Cardiac muscle cell (in vitro differentiated cells and primary cell): ENCODE data around the gene PAK4. TPM values are rescaled to one million over a fixed set of nuclear protein-coding genes. Genes with fewer than 3 reads are reported as not detected.

ENCODE experiments used
- DNase-seq, 2 donors: peaks; one replicate each; pipeline versions ENCODE4 v3.0.0 to v3.0.0-alpha.2; 2010 to 2017; ENCODE audit warnings: low read depth in 1 of 2, low spot score in 1 of 2
- H3K27ac ChIP-seq: fragments of 200-600 bp; sonication (generic); 2 replicates; pipeline ENCODE4 v1.5.1; 2016
- H3K27me3 ChIP-seq: fragments of 200-600 bp; sonication (generic); 2 replicates; pipeline ENCODE4 v1.6.0; 2016; ENCODE audit warnings: control low read depth
- H3K36me3 ChIP-seq: fragments of 200-600 bp; sonication (generic); 2 replicates; pipeline ENCODE4 v1.5.1; 2016; ENCODE audit warnings: control low read depth
- H3K4me1 ChIP-seq: fragments of 200-600 bp; sonication (generic); 2 replicates; pipeline ENCODE4 v1.8.1; 2017; ENCODE audit warnings: low read depth, mild to moderate bottlenecking, mixed run types
- H3K4me3 ChIP-seq: fragments of 200-600 bp; sonication (generic); 2 replicates; pipeline ENCODE4 v1.5.1; 2016; ENCODE audit warnings: mild to moderate bottlenecking
- H3K9me3 ChIP-seq: fragments of 200-600 bp; sonication (generic); 2 replicates; pipeline ENCODE4 v1.5.1; 2017; ENCODE audit warnings: low read depth, mild to moderate bottlenecking, control low read depth
- polyA plus RNA-seq: library from polyadenylated mRNA; unstranded; fragments of >200 nt; fragmentation: Nextera tagmentation; extraction: Ambion mirVana; gene quantifications from 2 replicates; pipeline ENCODE4 v1.2.1, GENCODE V29; 2016
- total RNA-seq: library from RNA; depleted of rRNA; stranded (reverse); fragments of >200 nt; gene quantifications from 2 replicates; pipeline ENCODE4 v1.2.3, GENCODE V29; 2016
- TF ChIP-seq, protein P1 (sequence below): IDR thresholded peaks from 2 replicates; pipeline ENCODE4 v1.5.1; 2012; ENCODE audit warnings: low read depth, mild to moderate bottlenecking, low read length

Gene PAK4
- total and polyA plus RNA-seq, 2 experiments from 2014 or later, result 32.5 to 57.9 TPM

- no peak for DNase-seq
- TF ChIP-seq, protein P1, sequence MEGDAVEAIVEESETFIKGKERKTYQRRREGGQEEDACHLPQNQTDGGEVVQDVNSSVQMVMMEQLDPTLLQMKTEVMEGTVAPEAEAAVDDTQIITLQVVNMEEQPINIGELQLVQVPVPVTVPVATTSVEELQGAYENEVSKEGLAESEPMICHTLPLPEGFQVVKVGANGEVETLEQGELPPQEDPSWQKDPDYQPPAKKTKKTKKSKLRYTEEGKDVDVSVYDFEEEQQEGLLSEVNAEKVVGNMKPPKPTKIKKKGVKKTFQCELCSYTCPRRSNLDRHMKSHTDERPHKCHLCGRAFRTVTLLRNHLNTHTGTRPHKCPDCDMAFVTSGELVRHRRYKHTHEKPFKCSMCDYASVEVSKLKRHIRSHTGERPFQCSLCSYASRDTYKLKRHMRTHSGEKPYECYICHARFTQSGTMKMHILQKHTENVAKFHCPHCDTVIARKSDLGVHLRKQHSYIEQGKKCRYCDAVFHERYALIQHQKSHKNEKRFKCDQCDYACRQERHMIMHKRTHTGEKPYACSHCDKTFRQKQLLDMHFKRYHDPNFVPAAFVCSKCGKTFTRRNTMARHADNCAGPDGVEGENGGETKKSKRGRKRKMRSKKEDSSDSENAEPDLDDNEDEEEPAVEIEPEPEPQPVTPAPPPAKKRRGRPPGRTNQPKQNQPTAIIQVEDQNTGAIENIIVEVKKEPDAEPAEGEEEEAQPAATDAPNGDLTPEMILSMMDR, result no peak
- H3K9me3 ChIP-seq, result no peaks in the 10 kb centered on the region
- peaks cover 10% of the 10 kb centered on the region for H3K4me1 ChIP-seq
- H3K36me3 ChIP-seq, result no peaks in the 10 kb centered on the region
- H3K27me3 ChIP-seq, result no peaks in the 10 kb centered on the region
- peak overlapping the region; percentile 34 for H3K27ac ChIP-seq
- no peak overlapping the region for H3K4me3 ChIP-seq
Measured at GRCh38 chr19:39122934-39123731, 2.5 kb upstream of the PAK4 start.

GRCh38 chr19:39124136-39124764, 1.3 kb upstream of the PAK4 start:
- no peak for DNase-seq
- Histone ChIP-seq H3K27me3 (no peaks in the 10 kb centered on the region), H3K9me3 (no peaks in the 10 kb centered on the region), H3K36me3 (no peaks in the 10 kb centered on the region), H3K4me1 (peaks cover 10% of the 10 kb centered on the region), H3K27ac (no peak overlapping the region), H3K4me3 (no peak overlapping the region)
- TF ChIP-seq, protein P1, result no peak

GRCh38 chr19:39125199-39125553, 410 bp upstream of the PAK4 start:
- Histone ChIP-seq H3K27ac (no peak overlapping the region), H3K4me1 (peaks cover 10% of the 10 kb centered on the region), H3K4me3 (peak overlapping the region; percentile 66), H3K36me3 (no peaks in the 10 kb centered on the region), H3K27me3 (no peaks in the 10 kb centered on the region), H3K9me3 (no peaks in the 10 kb centered on the region)
- TF ChIP-seq, protein P1, result no peak
- no peak for DNase-seq

DNA sequence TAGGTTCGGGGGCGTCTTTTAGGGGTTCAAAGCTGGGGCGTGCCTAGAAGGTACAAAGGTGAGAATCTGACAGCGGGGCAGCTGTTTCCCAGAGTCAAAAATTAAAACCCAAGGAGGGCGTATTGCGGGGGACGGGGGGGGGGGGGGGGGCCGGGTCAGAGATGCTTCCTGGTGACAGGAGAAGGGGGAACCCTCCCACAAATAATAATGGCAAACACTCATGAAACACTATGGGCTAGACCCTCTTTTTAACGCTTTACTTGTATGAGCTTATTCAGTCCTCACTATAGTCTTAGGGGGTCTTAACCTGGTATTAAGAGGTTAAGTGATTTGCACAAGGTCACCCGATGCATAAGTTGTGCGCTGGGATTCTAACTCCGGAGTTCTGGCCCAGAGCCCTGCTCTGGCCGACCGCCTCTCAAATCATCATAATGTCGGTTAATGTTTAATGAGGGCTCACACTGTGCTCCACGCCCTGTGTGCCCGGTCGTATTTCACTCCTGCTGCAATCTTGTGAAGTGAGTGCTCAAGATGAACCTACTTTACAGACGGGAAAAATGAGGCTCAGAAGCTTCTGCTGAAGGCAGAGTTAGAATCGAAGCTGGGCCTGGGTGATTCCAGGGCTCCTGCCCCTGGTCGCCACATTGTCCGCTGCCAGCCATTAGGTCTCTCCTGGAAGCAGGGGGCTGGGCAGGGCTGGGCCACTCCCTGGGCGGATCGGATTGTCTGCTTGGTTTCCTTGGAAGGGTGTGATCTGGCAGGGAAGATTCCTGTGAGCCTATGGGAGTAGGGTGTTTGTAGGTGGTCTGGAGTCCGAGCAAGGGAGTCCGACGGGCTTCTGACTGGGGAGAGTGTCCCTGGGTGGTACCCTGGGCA, 964 bp downstream of the PAK4 start:
- Histone ChIP-seq H3K4me3 (peak overlapping the region; percentile 66), H3K4me1 (peaks cover 10% of the 10 kb centered on the region), H3K9me3 (no peaks in the 10 kb centered on the region), H3K27ac (peak overlapping the region; percentile 82), H3K36me3 (no peaks in the 10 kb centered on the region), H3K27me3 (no peaks in the 10 kb centered on the region)
- TF ChIP-seq, protein P1, result no peak
- peak in 1 of 2 donors; percentile 44 for DNase-seq

- Histone ChIP-seq H3K27ac (no peak overlapping the region), H3K4me3 (no peak overlapping the region), H3K27me3 (no peaks in the 10 kb centered on the region), H3K4me1 (peaks cover 11% of the 10 kb centered on the region), H3K9me3 (no peaks in the 10 kb centered on the region), H3K36me3 (no peaks in the 10 kb centered on the region)
- TF ChIP-seq, protein P1, result no peak
- no peak for DNase-seq
Measured at GRCh38 chr19:39127812-39128515, 2.4 kb downstream of the PAK4 start.
